HepG2 (cell line): Measurements from ENCODE around the gene TRIM8. TPM values are rescaled to one million over a fixed set of nuclear protein-coding genes. Genes with fewer than 3 reads are reported as not detected.

ENCODE experiments used
- CSRNP2 ChIP-seq: sonication (generic); formaldehyde crosslinking; conservative IDR thresholded peaks from 2 replicates; pipeline ENCODE4 v1.8.0; 2022; ENCODE audit warnings: low read depth, missing genetic modification reagents
- HNF1A ChIP-seq, 2 experiments: sonication (generic) in 1 of 2; formaldehyde crosslinking in 1 of 2; IDR thresholded peaks; 2 replicates each; pipeline versions ENCODE4 v1.4.0 to v1.6.1; 2016 to 2020; ENCODE audit warnings: borderline replicate concordance in 1 of 2, low read depth in 1 of 2, mild to moderate bottlenecking in 1 of 2, missing genetic modification reagents in 1 of 2
- HOXA5 ChIP-seq: sonication (generic); formaldehyde crosslinking; IDR thresholded peaks from 2 replicates; pipeline ENCODE4 v1.4.0; 2020; ENCODE audit warnings: missing genetic modification reagents
- KDM5B ChIP-seq: sonication (generic); formaldehyde crosslinking; IDR thresholded peaks from 2 replicates; pipeline ENCODE4 v1.4.0; 2020; ENCODE audit warnings: missing genetic modification reagents, mild to moderate bottlenecking, borderline replicate concordance
- MTA1 ChIP-seq: sonication (generic); formaldehyde crosslinking; IDR thresholded peaks from 2 replicates; pipeline ENCODE4 v1.4.0; 2020; ENCODE audit warnings: missing genetic modification reagents, mild to moderate bottlenecking, borderline replicate concordance
- PHF20 ChIP-seq: sonication (generic); formaldehyde crosslinking; IDR thresholded peaks from 2 replicates; pipeline ENCODE4 v1.5.0; 2020; ENCODE audit warnings: mild to moderate bottlenecking, missing genetic modification reagents
- PITX1 ChIP-seq: sonication (generic); formaldehyde crosslinking; IDR thresholded peaks from 2 replicates; pipeline ENCODE4 v1.5.1; 2020; ENCODE audit warnings: mild to moderate bottlenecking, missing genetic modification reagents
- PRPF4 ChIP-seq: fragments of 200-400 bp; formaldehyde crosslinking; IDR thresholded peaks from 2 replicates; pipeline ENCODE4 v1.6.1; 2016; ENCODE audit warnings: low read length, low read depth; ENCODE audit not compliant: poor library complexity, severe bottlenecking
- RAD51 ChIP-seq: fragments of 450-650 bp; IDR thresholded peaks from 2 replicates; pipeline ENCODE4 v1.6.1; 2016; ENCODE audit warnings: borderline replicate concordance
- ZNF10 ChIP-seq: sonication (generic); formaldehyde crosslinking; IDR thresholded peaks from 2 replicates; pipeline ENCODE4 v1.4.0; 2020; ENCODE audit warnings: mild to moderate bottlenecking, low read depth, missing genetic modification reagents, borderline replicate concordance
- polyA plus RNA-seq, 8 experiments: library from polyadenylated mRNA; depleted of rRNA in 3 of 8; stranded (reverse) in 7 of 8; unstranded in 1 of 8; fragments of >200 nt; fragmentation: Illumina TruSeq in 4 of 8; extraction: Trizol in 4 of 8; gene quantifications; 2 replicates each; pipeline versions ENCODE4 v1.2.1 to v1.2.3, GENCODE V29; 2011 to 2016; ENCODE audit warnings: low read depth in 4 of 8, missing spikeins in 1 of 8, mixed read lengths in 1 of 8; ENCODE audit not compliant: insufficient read depth in 1 of 8
- total RNA-seq, 5 experiments: library from RNA; depleted of rRNA; stranded (reverse); fragments of >200 nt; fragmentation: Illumina TruSeq; extraction: Trizol; gene quantifications; 2 replicates each; pipeline ENCODE4 v1.2.3, GENCODE V29; 2016; ENCODE audit warnings: low read depth in 1 of 5
- TF ChIP-seq, protein P1 (sequence below): sonication (generic); formaldehyde crosslinking; IDR thresholded peaks from 2 replicates; pipeline ENCODE4 v1.4.0; 2020; ENCODE audit warnings: missing genetic modification reagents
- TF ChIP-seq, protein P2 (sequence below): sonication (generic); formaldehyde crosslinking; IDR thresholded peaks from 2 replicates; pipeline ENCODE4 v1.5.1; 2020; ENCODE audit warnings: missing genetic modification reagents, mild to moderate bottlenecking, borderline replicate concordance

The TRIM8 gene
- total and polyA plus RNA-seq, 2 of the 13 experiments (the other 11 are each of a cell fraction or from before 2014, with no cell fraction given) = 38.9 to 66.5 TPM

DNA sequence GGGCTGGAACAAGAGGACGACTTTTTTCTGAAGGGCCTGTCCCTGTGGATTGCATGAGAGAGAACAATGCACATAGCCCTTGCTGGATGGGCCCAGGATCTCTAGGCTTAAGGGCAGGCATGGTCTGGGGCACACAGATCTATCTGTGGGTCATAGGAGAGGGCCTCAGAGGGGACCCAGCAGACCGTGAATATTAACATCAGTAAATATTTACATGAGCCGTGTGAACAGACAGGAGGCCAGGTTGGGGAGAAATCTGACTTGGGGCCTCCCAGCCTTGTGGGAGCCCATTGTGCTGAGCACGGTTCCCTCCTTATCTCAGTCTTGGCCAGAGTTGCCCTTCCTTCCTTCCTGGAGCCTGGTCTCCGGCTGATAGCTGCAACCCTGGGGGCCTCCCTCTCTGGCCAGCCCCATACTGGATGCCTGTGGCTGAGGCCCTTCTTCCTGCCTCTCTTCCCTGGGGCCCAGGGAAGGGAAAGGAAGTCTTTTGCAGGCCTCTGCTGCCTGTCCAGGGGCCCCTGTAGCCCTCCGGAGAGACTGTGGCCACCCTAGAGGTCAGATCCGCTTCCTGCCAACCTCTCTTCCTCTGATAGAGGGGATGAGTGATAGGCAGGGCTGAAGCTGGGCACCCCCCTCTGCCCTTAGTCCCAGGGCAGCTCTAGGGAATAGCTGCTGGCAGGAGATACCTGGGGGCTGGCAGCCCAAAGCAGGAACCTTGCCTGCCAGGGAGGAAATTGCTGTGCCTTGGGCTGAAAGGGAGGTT, 44.5 kb upstream of the TRIM8 start (continued):
- TF ChIP-seq CSRNP2 = no peak
- peak; percentile 85; the same call in 1 of the 2 replicates for TF ChIP-seq MTA1
- TF ChIP-seq PITX1 (CRISPR knock-in tag) = peak; percentile 52; the same call in 1 of the 2 replicates
- peak; percentile 51; the same call in 1 of the 2 replicates for TF ChIP-seq KDM5B (CRISPR knock-in tag)
- TF ChIP-seq, protein P1, sequence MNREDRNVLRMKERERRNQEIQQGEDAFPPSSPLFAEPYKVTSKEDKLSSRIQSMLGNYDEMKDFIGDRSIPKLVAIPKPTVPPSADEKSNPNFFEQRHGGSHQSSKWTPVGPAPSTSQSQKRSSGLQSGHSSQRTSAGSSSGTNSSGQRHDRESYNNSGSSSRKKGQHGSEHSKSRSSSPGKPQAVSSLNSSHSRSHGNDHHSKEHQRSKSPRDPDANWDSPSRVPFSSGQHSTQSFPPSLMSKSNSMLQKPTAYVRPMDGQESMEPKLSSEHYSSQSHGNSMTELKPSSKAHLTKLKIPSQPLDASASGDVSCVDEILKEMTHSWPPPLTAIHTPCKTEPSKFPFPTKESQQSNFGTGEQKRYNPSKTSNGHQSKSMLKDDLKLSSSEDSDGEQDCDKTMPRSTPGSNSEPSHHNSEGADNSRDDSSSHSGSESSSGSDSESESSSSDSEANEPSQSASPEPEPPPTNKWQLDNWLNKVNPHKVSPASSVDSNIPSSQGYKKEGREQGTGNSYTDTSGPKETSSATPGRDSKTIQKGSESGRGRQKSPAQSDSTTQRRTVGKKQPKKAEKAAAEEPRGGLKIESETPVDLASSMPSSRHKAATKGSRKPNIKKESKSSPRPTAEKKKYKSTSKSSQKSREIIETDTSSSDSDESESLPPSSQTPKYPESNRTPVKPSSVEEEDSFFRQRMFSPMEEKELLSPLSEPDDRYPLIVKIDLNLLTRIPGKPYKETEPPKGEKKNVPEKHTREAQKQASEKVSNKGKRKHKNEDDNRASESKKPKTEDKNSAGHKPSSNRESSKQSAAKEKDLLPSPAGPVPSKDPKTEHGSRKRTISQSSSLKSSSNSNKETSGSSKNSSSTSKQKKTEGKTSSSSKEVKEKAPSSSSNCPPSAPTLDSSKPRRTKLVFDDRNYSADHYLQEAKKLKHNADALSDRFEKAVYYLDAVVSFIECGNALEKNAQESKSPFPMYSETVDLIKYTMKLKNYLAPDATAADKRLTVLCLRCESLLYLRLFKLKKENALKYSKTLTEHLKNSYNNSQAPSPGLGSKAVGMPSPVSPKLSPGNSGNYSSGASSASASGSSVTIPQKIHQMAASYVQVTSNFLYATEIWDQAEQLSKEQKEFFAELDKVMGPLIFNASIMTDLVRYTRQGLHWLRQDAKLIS = no peak
- TF ChIP-seq PHF20 (CRISPR knock-in tag) = peak; percentile 56; the same call in 1 of the 2 replicates
- TF ChIP-seq, protein P2, sequence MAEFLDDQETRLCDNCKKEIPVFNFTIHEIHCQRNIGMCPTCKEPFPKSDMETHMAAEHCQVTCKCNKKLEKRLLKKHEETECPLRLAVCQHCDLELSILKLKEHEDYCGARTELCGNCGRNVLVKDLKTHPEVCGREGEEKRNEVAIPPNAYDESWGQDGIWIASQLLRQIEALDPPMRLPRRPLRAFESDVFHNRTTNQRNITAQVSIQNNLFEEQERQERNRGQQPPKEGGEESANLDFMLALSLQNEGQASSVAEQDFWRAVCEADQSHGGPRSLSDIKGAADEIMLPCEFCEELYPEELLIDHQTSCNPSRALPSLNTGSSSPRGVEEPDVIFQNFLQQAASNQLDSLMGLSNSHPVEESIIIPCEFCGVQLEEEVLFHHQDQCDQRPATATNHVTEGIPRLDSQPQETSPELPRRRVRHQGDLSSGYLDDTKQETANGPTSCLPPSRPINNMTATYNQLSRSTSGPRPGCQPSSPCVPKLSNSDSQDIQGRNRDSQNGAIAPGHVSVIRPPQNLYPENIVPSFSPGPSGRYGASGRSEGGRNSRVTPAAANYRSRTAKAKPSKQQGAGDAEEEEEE (CRISPR knock-in tag) = no peak
- TF ChIP-seq HOXA5 (CRISPR knock-in tag) = peak; percentile 80
- TF ChIP-seq PRPF4 = no peak
- no peak for TF ChIP-seq RAD51
- no peak for TF ChIP-seq ZNF10
- peak; percentile 64; the same call in 1 of the 2 replicates for TF ChIP-seq HNF1A (IDR thresholded peaks at IDR 0.05; ENCODE audit: low read depth)
- TF ChIP-seq HNF1A (CRISPR knock-in tag; IDR thresholded peaks at IDR 0.05; ENCODE audit: borderline replicate concordance) = peak; percentile 47; the same call in 1 of the 2 replicates
